Astrocyte of the cerebellum (primary cell): Measurements from ENCODE around the gene YAP1.
A peak's percentile ranks its signal among the peaks of the same experiment; 100 is the strongest.

Experiments used
- DNase-seq: peaks from one replicate; pipeline ENCODE4 v3.0.0-alpha.2; 2011; ENCODE audit warnings: low read depth
- H3K4me3 ChIP-seq: 2 replicates; pipeline ENCODE4 v1.5.1; 2011; ENCODE audit warnings: mild to moderate bottlenecking, low read depth, low read length, moderate library complexity
- CTCF ChIP-seq: IDR thresholded peaks from 2 replicates; pipeline ENCODE4 v1.5.1; 2012; ENCODE audit warnings: low read length, low read depth, moderate library complexity, mild to moderate bottlenecking; ENCODE audit errors: missing control alignments
- in situ Hi-C: cut with HindIII; loops from 2 replicates; pipeline ENCODE4 v1.10.0; 2017; ENCODE audit warnings: low sequenced_read_pairs

YAP1 gene

GRCh38 chr11:102151784-102152525 lies 41.7 kb downstream of the YAP1 start:
- in situ Hi-C loops = no loop called here
- TF ChIP-seq CTCF = no peak
- no peak for DNase-seq
- H3K4me3 ChIP-seq = no peak overlapping the region

GRCh38 chr11:102153082-102153481 lies 42.8 kb downstream of the YAP1 start:
- no peak for DNase-seq
- no peak for TF ChIP-seq CTCF
- in situ Hi-C loops = no loop called here
- no peak overlapping the region for H3K4me3 ChIP-seq

GRCh38 chr11:102154806-102155205 lies 44.6 kb downstream of the YAP1 start:
- in situ Hi-C loops = no loop called here

GRCh38 chr11:102155676-102156075 lies 45.4 kb downstream of the YAP1 start:
- no peak for TF ChIP-seq CTCF

More at GRCh38 chr11:102154806-102155205, 44.6 kb downstream of the YAP1 start:
- no peak for DNase-seq
- no peak for TF ChIP-seq CTCF
- H3K4me3 ChIP-seq = no peak overlapping the region

GRCh38 chr11:102157219-102157618 lies 47.0 kb downstream of the YAP1 start:
- peak; percentile 65 for DNase-seq
- H3K4me3 ChIP-seq = no peak overlapping the region
- in situ Hi-C loops = no loop called here
- no peak for TF ChIP-seq CTCF

More at GRCh38 chr11:102155676-102156075, 45.4 kb downstream of the YAP1 start:
- DNase-seq = no peak
- in situ Hi-C loops = no loop called here
- H3K4me3 ChIP-seq = no peak overlapping the region

- in situ Hi-C loops = no loop called here
- no peak for TF ChIP-seq CTCF
- no peak for DNase-seq
- no peak overlapping the region for H3K4me3 ChIP-seq
Measured at GRCh38 chr11:102158164-102158735, 48.0 kb downstream of the YAP1 start.
